ENCODE results near the gene ITPR1. TPM values are rescaled to one million over a fixed set of nuclear protein-coding genes. Genes with fewer than 3 reads are reported as not detected.

The ITPR1 gene
- total RNA-seq, 1 donor from 2014 or later, result 30.4 TPM

GRCh38 chr3:4509983-4510755, 17.0 kb downstream of the ITPR1 start:
- DNase-seq, result no peak

- no peak for DNase-seq
Observed at GRCh38 chr3:4511491-4512262, 18.5 kb downstream of the ITPR1 start.

- DNase-seq, result no peak
Observed at GRCh38 chr3:4512895-4513616, 19.9 kb downstream of the ITPR1 start.

DNA sequence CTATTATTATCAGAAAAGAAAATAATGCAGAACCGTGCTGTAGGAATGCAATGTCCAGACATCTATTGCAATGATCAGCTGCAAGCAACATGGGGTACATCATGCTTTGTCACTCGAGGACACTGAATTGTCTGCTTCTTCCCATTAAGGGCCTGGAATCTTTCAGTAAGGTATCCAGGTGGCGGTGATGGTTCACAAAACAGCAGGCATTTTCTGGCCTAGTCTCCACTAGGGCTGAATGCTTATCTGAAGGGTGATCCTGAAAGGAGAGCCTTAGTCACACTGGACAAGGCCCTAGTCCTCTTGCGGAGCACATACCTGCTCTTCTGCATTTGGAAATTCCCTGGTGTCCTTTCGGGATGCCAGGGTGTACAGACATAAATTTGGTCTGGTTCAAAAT, 21.2 kb downstream of the ITPR1 start:
- no peak for DNase-seq

- no peak for DNase-seq
Observed at GRCh38 chr3:4514916-4515315, 21.8 kb downstream of the ITPR1 start.

- no peak for DNase-seq
Observed at GRCh38 chr3:4515916-4516579, 22.9 kb downstream of the ITPR1 start.

GRCh38 chr3:4517093-4517492, 23.9 kb downstream of the ITPR1 start:
- DNase-seq, result no peak

DNA sequence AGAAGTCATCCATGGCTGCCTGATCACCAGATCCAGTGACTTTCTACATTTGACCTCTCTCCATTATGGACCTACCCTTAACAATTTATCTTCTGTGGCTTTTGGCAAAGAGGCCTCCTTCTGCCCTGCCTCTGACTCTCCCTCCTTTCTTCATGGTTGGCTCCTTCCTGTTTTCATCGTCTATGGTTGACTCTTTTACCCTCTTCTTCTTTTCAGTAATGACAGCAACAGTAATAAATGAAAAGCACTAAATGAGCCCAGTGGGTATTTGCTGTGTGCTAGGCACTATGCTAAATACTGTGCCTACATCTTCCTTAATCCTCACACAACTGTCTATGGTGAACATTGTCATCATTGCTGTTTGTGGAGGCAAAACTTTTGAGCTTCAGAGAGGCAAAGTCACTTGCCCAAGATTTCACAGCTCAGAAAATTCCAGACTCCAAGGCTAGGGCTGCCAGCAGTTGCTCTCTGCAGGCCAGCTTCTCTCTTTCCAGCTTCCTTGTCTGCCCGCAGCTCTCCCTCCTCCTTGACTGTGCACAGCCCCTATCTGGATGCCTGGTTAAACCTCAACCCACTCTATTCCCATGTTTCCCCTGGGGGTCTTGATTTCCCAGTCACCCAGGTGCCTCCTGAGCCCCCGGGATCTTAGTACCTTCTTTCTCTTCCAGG, 24.6 kb downstream of the ITPR1 start:
- no peak for DNase-seq

DNA sequence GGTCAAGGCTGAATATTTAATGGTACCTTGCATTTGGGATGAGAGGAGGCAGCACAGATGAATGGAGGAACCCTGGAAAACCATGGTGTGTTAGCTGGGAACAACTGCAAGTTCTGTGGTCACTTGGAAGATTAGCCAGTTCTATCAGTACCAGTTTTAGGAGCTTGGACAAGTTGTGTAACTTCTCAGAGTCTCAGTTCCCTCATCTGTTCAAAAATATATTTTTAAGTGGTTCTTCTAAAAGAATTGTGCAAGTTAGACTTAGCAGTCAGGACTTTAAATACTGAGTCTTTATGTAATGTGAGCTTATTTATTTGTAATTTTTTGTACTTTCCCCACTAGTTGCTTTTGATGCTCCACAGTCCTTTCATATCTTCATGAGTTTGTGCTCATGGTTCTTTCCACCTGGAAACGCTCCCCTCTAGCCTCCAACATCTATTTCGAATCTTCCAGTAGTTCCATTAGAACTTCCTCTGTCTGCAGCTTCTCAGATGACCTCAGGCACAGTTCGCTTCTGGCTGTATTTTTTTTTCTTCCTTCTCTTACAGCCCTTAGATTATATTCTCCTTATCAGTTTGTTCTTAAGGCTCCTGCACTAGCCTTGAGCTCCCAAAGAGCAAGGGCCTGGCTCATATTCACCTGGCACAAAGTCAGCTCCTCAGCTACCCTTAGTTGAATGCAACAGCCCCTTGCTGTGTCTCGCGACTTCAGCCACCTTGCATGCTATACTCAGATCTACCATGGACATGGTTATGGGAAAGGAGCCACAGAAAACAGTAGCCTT, 27.1 kb downstream of the ITPR1 start:
- no peak for DNase-seq

DNA sequence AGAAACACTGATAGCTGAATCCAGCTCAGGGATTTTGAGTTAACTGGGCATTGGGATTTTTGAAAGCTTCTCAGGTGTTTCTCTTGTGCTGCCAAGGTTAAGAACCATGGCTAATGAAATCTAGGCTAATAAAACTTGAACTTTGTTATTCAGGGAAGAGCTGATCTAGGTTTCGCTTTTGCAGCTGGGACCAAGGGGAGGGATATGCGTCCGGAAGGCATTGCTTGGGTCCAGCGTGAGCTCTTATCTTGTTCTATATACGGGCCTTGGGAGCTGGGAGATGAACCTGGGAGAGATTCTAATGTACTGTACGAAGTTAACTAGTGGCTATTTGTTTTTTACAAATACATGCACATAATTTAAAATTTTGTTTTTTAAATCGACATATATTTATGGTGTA, 29.8 kb downstream of the ITPR1 start:
- DNase-seq, result no peak

DNA sequence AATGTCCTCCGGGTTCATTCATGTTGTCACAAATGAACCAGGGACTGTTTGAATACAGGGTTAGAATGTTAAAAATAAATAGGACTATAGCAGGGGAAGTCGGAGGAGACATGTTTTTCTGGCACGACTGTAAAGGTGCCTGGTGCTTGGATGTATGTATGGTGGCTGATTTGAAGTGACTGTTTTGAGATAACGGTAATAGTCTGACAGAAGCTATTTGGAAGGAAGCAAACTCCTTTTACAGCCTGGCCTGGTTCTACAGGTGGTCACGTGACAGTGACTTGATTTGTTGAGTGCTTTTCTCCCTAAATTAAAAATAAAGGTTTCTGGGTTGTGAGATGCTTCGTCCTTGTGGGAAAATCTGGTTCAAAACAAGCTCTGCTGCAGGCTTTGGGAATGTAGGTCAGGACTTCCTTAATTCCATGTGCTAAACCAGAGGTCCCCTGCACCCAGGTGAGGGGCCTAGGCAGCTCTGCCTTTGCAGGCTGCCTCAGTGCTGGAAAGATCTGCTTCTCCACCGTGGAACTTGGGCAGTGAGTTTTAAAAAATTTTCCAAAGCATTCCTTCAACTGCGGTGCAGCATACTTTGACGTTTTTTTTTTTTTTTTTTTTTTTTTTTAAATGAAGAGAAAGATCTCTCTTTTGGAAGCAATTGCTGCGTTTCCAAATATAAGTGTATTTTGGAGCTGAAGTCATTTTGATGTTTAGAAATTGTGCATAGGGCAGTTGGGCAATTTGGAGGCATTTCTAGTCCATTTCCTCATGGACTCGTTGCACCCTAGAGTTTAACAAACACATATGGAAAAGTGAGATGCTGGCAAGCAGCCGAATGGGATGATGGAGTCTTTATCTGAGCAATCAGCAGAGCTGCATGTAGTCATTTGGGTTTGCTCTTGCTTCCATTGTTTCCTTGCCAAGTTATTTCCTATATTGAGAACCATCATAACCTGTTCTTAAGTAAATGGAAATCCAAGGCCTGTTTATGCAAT, 30.9 kb downstream of the ITPR1 start:
- DNase-seq, result peak; percentile 47

DNA sequence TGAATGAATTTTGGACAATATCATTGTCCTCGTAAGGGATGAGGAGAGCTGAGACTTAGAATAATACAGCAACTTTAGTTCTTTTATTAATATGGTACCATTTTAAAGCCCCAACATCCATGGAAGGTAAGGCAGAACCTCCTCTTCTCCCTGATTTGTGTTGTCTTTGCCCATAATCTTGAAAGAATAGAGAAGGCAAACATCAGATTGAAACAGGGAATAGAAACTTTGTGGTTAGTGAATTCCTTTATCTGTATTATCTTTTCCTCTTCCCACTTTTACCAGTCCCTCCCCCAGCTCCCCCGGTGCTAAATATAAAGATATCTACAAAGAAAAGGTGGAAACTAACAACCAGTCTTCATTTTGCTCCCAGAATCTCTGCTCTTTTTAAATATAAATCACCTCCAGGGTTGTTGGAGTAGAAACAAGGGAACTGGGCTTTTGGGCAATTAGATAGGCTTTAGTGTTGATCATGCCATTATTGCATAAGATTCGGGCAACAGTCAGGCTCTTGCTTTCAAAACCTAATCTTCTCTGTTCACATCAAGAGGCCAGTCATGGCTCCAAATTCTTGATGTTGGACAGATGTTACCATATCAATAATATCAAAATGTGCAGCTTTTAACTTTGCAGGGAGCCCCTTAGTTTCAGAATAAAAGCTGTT, 32.5 kb downstream of the ITPR1 start:
- no peak for DNase-seq

DNA sequence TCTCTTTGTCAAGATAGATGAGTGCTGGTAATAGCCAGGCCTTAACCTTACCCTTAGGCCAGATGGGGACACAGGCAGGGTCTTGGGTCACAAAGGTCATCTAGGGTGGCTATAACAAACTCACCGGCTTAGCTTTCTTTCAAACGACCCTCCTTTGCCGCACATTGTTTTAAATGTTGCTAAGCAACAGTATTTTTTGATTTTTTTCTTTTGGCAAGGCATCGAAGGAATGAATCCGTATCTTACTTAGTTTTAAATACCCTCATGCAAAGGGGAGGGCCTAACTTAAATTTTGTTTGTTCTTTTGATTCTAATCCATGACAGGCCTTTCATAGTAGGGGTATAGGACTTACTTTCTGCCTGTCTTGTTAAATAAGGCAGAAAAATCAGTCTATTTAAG, 35.2 kb downstream of the ITPR1 start:
- no peak for DNase-seq

- DNase-seq, result no peak
Observed at GRCh38 chr3:4528819-4529600, 35.9 kb downstream of the ITPR1 start.

DNA sequence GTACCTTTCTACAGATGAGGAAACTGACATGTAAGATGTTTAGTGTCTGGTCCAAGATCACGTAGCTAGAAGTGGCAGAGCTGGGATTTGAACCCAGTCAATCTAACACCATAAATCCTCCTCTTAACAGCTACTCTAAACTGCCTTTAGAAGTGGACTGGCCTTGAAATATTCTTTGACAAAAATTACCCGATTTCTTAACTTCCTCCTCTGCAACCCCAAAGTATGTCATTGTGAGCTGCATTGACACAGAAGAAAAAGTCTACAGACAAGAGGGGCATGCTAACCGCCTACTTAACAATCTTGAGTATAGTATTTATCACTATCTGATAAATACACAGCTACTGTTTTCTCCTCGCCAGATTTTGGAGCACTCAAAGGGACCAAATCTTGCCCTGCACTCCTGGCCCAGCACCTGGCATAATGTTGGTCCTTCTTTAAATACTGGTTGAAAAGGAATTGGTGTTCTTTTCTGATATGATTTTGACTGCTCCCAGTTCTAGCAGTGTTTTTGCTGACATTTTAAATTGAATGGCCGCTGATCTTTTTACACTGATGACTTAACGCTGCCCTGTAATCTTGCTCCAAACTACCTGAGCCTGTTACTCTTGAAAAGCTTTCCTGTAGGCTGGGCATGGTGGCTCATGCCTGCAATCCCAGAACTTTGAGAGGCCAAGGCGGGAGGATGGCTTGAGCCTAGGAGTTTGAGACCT, 36.9 kb downstream of the ITPR1 start:
- DNase-seq, result no peak

- DNase-seq, result no peak
Observed at GRCh38 chr3:4531478-4532025, 38.4 kb downstream of the ITPR1 start.

GRCh38 chr3:4532535-4533112, 39.5 kb downstream of the ITPR1 start:
- DNase-seq, result peak; percentile 49
